Breast epithelium (tissue), 4 donors: ENCODE data around the gene CFAP68. TPM values are rescaled to one million over a fixed set of nuclear protein-coding genes. Genes with fewer than 3 reads are reported as not detected.

Experiments
- DNase-seq, 2 donors: peaks; one replicate each; pipeline ENCODE4 v3.0.0-alpha.2; 2019; ENCODE audit warnings: low spot score in 2 of 2
- H3K27ac ChIP-seq, 2 donors: fragments of 200-600 bp; sonication (generic) in 1 of 2; one replicate each; pipeline ENCODE4 v1.5.1; 2016 to 2019; ENCODE audit warnings: mild to moderate bottlenecking in 1 of 2
- H3K27me3 ChIP-seq, 2 donors: fragments of 200-600 bp; sonication (generic) in 1 of 2; one replicate each; pipeline versions ENCODE4 v1.5.1 to v1.6.0; 2017 to 2019; ENCODE audit warnings: control low read depth in 1 of 2, mild to moderate bottlenecking in 1 of 2
- H3K36me3 ChIP-seq: fragments of 200-600 bp; one replicate; pipeline ENCODE4 v1.5.1; 2019
- H3K4me1 ChIP-seq, 2 donors: fragments of 200-600 bp; sonication (generic); one replicate each; pipeline ENCODE4 v1.5.1; 2016 to 2019; ENCODE audit warnings: control low read depth in 1 of 2
- H3K4me3 ChIP-seq, 3 donors: fragments of 200-600 bp; sonication (generic); 1 replicate in 2 of 3; 2 replicates in 1 of 3; pipeline ENCODE4 v1.5.1; 2016 to 2019; ENCODE audit warnings: mild to moderate bottlenecking in 3 of 3, moderate library complexity in 2 of 3
- H3K9me3 ChIP-seq, 2 donors: fragments of 200-600 bp; sonication (generic) in 1 of 2; one replicate each; pipeline ENCODE4 v1.5.1; 2016 to 2019; ENCODE audit warnings: control low read depth in 1 of 2
- CTCF ChIP-seq, 3 donors: fragments of 450-650 bp; IDR thresholded peaks; one replicate each; pipeline ENCODE4 v1.5.1; 2016 to 2017; ENCODE audit warnings: antibody characterized with exemption in 3 of 3, mild to moderate bottlenecking in 3 of 3, moderate library complexity in 3 of 3
- POLR2A ChIP-seq: fragments of 450-650 bp; IDR thresholded peaks from one replicate; pipeline ENCODE4 v1.6.1; 2016; ENCODE audit warnings: antibody characterized with exemption, mild to moderate bottlenecking, moderate library complexity
- POLR2AphosphoS5 ChIP-seq, 3 donors: sonication (generic); formaldehyde crosslinking; IDR thresholded peaks; one replicate each; pipeline ENCODE4 v1.6.1; 2017; ENCODE audit warnings: antibody characterized with exemption in 3 of 3
- intact Hi-C: fragments of 100-400 bp; cut with DNase I; formaldehyde crosslinking; loops from one replicate; pipeline ENCODE4 v1.15.1; 2023; ENCODE audit warnings: low total_unique reads
- total RNA-seq, 3 donors: library from RNA; depleted of rRNA; stranded (reverse); fragments of >200 nt; gene quantifications; one replicate each; pipeline ENCODE4 v1.1.0, GENCODE V29; 2016

Gene CFAP68
- total RNA-seq, 3 donors from 2014 or later = 29.6 to 35.1 (median 31.2) TPM

- no peaks in the 10 kb centered on the region for H3K9me3 ChIP-seq
- no peak for DNase-seq
- TF ChIP-seq POLR2AphosphoS5 (IDR thresholded peaks at IDR 0.05) (no peak), POLR2A (no peak), CTCF (IDR thresholded peaks at IDR 0.05) (no peak)
- H3K4me1 ChIP-seq = no peaks in the 10 kb centered on the region
- no peaks in the 10 kb centered on the region for H3K27me3 ChIP-seq
- no peak overlapping the region for H3K4me3 ChIP-seq
- no peaks in the 10 kb centered on the region for H3K36me3 ChIP-seq
- no peak overlapping the region for H3K27ac ChIP-seq
- intact Hi-C loops = no loop called here
Measured at GRCh38 chr11:111843661-111844060, 35.7 kb upstream of the CFAP68 start.

GRCh38 chr11:111845276-111846028, 33.9 kb upstream of the CFAP68 start:
- H3K27ac ChIP-seq = no peak overlapping the region
- TF ChIP-seq POLR2A (no peak), CTCF (IDR thresholded peaks at IDR 0.05) (no peak), POLR2AphosphoS5 (IDR thresholded peaks at IDR 0.05) (no peak)
- DNase-seq = no peak
- H3K27me3 ChIP-seq = no peaks in the 10 kb centered on the region
- H3K9me3 ChIP-seq = no peaks in the 10 kb centered on the region
- H3K4me1 ChIP-seq = no peaks in the 10 kb centered on the region
- no peaks in the 10 kb centered on the region for H3K36me3 ChIP-seq
- intact Hi-C loops = no loop called here
- no peak overlapping the region for H3K4me3 ChIP-seq

- DNase-seq = no peak
- H3K4me1 ChIP-seq = no peaks in the 10 kb centered on the region
- TF ChIP-seq POLR2AphosphoS5 (IDR thresholded peaks at IDR 0.05) (no peak), POLR2A (no peak), CTCF (IDR thresholded peaks at IDR 0.05) (no peak)
- H3K27ac ChIP-seq = no peak overlapping the region
- no peaks in the 10 kb centered on the region for H3K9me3 ChIP-seq
- no peaks in the 10 kb centered on the region for H3K36me3 ChIP-seq
- H3K27me3 ChIP-seq = no peaks in the 10 kb centered on the region
- no peak overlapping the region for H3K4me3 ChIP-seq
- intact Hi-C loops = no loop called here
Measured at GRCh38 chr11:111846063-111846462, 33.3 kb upstream of the CFAP68 start.

- H3K27me3 ChIP-seq = no peaks in the 10 kb centered on the region
- intact Hi-C loops = no loop called here
- DNase-seq = no peak
- H3K4me3 ChIP-seq = no peak overlapping the region
- no peaks in the 10 kb centered on the region for H3K4me1 ChIP-seq
- no peaks in the 10 kb centered on the region for H3K9me3 ChIP-seq
- H3K36me3 ChIP-seq = no peaks in the 10 kb centered on the region
- no peak for TF ChIP-seq CTCF (IDR thresholded peaks at IDR 0.05)
- no peak for TF ChIP-seq POLR2A
- no peak for TF ChIP-seq POLR2AphosphoS5 (IDR thresholded peaks at IDR 0.05)
- H3K27ac ChIP-seq = no peak overlapping the region
Measured at GRCh38 chr11:111846636-111847035, 32.7 kb upstream of the CFAP68 start.

- intact Hi-C loops = no loop called here
- no peak for DNase-seq
- no peak overlapping the region for H3K27ac ChIP-seq
- no peaks in the 10 kb centered on the region for H3K9me3 ChIP-seq
- H3K36me3 ChIP-seq = no peaks in the 10 kb centered on the region
- TF ChIP-seq POLR2A (no peak), CTCF (IDR thresholded peaks at IDR 0.05) (no peak), POLR2AphosphoS5 (IDR thresholded peaks at IDR 0.05) (no peak)
- H3K27me3 ChIP-seq = no peaks in the 10 kb centered on the region
- H3K4me3 ChIP-seq = no peak overlapping the region
- no peaks in the 10 kb centered on the region for H3K4me1 ChIP-seq
Measured at GRCh38 chr11:111849631-111850030, 29.7 kb upstream of the CFAP68 start.
